Spleen (tissue), 11 donors: Measurements from ENCODE around the gene PSAT1. TPM values are rescaled to one million over a fixed set of nuclear protein-coding genes. Genes with fewer than 3 reads are reported as not detected.

ENCODE experiments used
- DNase-seq: peaks from one replicate; pipeline ENCODE4 v3.0.0-alpha.2; 2020
- H3K27ac ChIP-seq, 8 donors: fragments of 200-600 bp; sonication (generic) in 7 of 8; 1 replicate in 4 of 8; 2 replicates in 4 of 8; pipeline versions ENCODE4 v1.5.0 to v1.8.0; 2016 to 2021; ENCODE audit warnings: inconsistent platforms in 4 of 8, mild to moderate bottlenecking in 4 of 8, moderate library complexity in 1 of 8
- H3K27me3 ChIP-seq, 7 donors: fragments of 200-600 bp; sonication (generic) in 6 of 7; replicated peaks in 1 of 7; 1 replicate in 4 of 7; 2 replicates in 3 of 7; pipeline versions ENCODE4 v1.5.0 to v1.8.0; 2016 to 2021; ENCODE audit warnings: inconsistent platforms in 3 of 7, mild to moderate bottlenecking in 1 of 7
- H3K36me3 ChIP-seq, 6 donors: fragments of 200-600 bp; sonication (generic) in 5 of 6; 1 replicate in 4 of 6; 2 replicates in 2 of 6; pipeline versions ENCODE4 v1.5.0 to v1.8.0; 2016 to 2021; ENCODE audit warnings: inconsistent platforms in 2 of 6
- H3K4me1 ChIP-seq, 6 donors: fragments of 200-600 bp; sonication (generic) in 5 of 6; 1 replicate in 3 of 6; 2 replicates in 3 of 6; pipeline versions ENCODE4 v1.5.0 to v1.8.0; 2016 to 2021; ENCODE audit warnings: inconsistent platforms in 3 of 6
- H3K4me3 ChIP-seq, 8 donors: fragments of 200-600 bp; sonication (generic) in 7 of 8; 1 replicate in 4 of 8; 2 replicates in 4 of 8; pipeline versions ENCODE4 v1.5.0 to v1.8.0; 2016 to 2021; ENCODE audit warnings: inconsistent platforms in 4 of 8, mild to moderate bottlenecking in 4 of 8, moderate library complexity in 2 of 8
- H3K9me3 ChIP-seq, 8 donors: fragments of 200-600 bp; sonication (generic) in 7 of 8; 1 replicate in 4 of 8; 2 replicates in 4 of 8; pipeline versions ENCODE4 v1.5.0 to v1.8.0; 2016 to 2021; ENCODE audit warnings: inconsistent platforms in 4 of 8
- POLR2A ChIP-seq, 3 donors: fragments of 450-650 bp; IDR thresholded peaks; one replicate each; pipeline ENCODE4 v1.5.1; 2017; ENCODE audit warnings: antibody characterized with exemption in 3 of 3, mild to moderate bottlenecking in 1 of 3
- POLR2AphosphoS5 ChIP-seq, 3 donors: sonication (generic); formaldehyde crosslinking; IDR thresholded peaks; one replicate each; pipeline ENCODE4 v1.5.1; 2017; ENCODE audit warnings: antibody characterized with exemption in 3 of 3
- WGBS, 5 donors: extraction: QIAGEN DNeasy Blood & Tissue Kit in 3 of 5; methylation state at CpG; one replicate each; pipeline versions ENCODE4 v1.1.5 to v1.1.7; 2013 to 2018; 5-methylcytosine and 5-hydroxymethylcytosine counted together
- intact Hi-C: fragments of 100-400 bp; cut with DNase I; formaldehyde crosslinking; loops from one replicate; pipeline ENCODE4 v1.15.0; 2023; ENCODE audit warnings: low total_unique reads
- polyA plus RNA-seq, 3 donors: library from polyadenylated mRNA; stranded (reverse); fragments of 200-250 nt; gene quantifications; one replicate each; pipeline ENCODE4 v1.2.1, GENCODE V29; 2013
- total RNA-seq, 7 donors: library from RNA; depleted of rRNA in 3 of 7; stranded (reverse); fragments of >200 nt in 3 of 7; fragmentation: NEBNext Ultra II Directional in 4 of 7; extraction: Animal tissue kit (Norgen Biotek cat#: 25700) in 4 of 7; gene quantifications; one replicate each; pipeline versions ENCODE4 v1.1.0 to v1.2.1, GENCODE V29; 2016 to 2021
- TF ChIP-seq, protein P1 (sequence below), 11 experiments: fragments of 200-600 bp in 7 of 11; fragments of 450-650 bp in 4 of 11; sonication (generic) in 4 of 11; IDR thresholded peaks in 8 of 11; conservative IDR thresholded peaks in 3 of 11; 1 replicate in 7 of 11; 2 replicates in 4 of 11; pipeline versions ENCODE4 v1.4.0 to v1.8.0; 2016 to 2021; ENCODE audit warnings: antibody characterized with exemption in 11 of 11, inconsistent platforms in 4 of 11, mild to moderate bottlenecking in 1 of 11
- donor health status: healthy with polysubstance abuse.
- donor health status: DM: no; HTN: no; CAD: no; lungs with moderate emphysema.
- donor health status: DM: no; HTN: no; CAD: no.
- donor health status: Bipolar disorder and iron deficiency.
- donor health status: healthy.
- donor health status: DM: no; HTN: no; CAD: no.
- donor health status: DM: yes; HTN: yes; CAD: no.

Gene PSAT1
- total and polyA plus RNA-seq, 10 donors: 2.7 to 14.0 (median 6.6) TPM

DNA sequence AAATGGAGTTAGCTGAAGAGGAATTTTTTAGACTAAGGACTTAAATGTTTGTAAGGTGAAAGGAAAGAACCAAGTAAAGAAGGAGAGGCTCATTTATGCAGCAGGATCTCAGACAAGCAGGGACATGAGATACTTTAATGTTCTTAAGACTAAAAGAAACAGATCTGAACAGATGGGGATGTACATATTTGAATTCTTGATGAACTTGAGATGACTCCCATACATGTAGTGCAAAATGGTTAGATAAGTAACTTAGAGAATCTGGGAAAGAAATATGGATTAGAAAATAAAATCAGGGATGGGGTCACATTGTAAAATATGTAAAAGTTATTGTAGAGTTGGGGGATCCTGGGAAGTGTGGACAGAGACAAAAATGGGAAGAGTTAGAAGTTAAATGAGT lies 27.1 kb upstream of the PSAT1 start:
- TF ChIP-seq, protein P1, sequence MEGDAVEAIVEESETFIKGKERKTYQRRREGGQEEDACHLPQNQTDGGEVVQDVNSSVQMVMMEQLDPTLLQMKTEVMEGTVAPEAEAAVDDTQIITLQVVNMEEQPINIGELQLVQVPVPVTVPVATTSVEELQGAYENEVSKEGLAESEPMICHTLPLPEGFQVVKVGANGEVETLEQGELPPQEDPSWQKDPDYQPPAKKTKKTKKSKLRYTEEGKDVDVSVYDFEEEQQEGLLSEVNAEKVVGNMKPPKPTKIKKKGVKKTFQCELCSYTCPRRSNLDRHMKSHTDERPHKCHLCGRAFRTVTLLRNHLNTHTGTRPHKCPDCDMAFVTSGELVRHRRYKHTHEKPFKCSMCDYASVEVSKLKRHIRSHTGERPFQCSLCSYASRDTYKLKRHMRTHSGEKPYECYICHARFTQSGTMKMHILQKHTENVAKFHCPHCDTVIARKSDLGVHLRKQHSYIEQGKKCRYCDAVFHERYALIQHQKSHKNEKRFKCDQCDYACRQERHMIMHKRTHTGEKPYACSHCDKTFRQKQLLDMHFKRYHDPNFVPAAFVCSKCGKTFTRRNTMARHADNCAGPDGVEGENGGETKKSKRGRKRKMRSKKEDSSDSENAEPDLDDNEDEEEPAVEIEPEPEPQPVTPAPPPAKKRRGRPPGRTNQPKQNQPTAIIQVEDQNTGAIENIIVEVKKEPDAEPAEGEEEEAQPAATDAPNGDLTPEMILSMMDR (IDR thresholded peaks at IDR 0.05 in 8 of 11, conservative IDR thresholded peaks at IDR 0.05 in 3 of 11): no peak
- TF ChIP-seq POLR2A (IDR thresholded peaks at IDR 0.05) (no peak), POLR2AphosphoS5 (IDR thresholded peaks at IDR 0.05) (no peak)
- Histone ChIP-seq H3K9me3 (no peaks in the 10 kb centered on the region), H3K4me1 (no peaks in the 10 kb centered on the region), H3K36me3 (peaks cover 0 to 74% (median 44%) of the 10 kb centered on the region in 6 donors), H3K4me3 (no peak overlapping the region), H3K27ac (no peak overlapping the region), H3K27me3 (no peaks in the 10 kb centered on the region)
- intact Hi-C loops: no loop called here
- DNase-seq: no peak

DNA sequence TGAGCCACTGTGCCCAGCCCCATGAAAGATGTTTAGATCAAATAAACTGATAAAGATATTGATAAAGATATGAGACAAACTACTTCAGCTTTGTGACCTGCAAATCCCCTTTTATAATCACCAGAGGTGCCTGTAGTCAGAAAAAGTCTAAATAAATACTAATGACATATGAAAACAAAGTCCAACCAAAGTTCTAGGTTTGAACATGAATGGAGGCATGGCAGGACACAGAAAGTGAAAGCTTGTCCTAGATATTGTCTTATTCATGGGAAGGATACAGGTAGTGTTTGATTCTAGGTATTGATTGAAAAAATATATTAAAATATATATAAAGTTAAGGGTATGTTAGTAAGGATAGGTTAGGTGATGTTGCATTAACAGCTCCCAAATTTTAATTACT lies 24.6 kb upstream of the PSAT1 start:
- Histone ChIP-seq H3K9me3 (no peaks in the 10 kb centered on the region), H3K4me1 (no peaks in the 10 kb centered on the region), H3K4me3 (no peak overlapping the region), H3K27ac (no peak overlapping the region), H3K36me3 (peaks cover 0 to 49% (median 27%) of the 10 kb centered on the region in 6 donors), H3K27me3 (no peaks in the 10 kb centered on the region)
- no peak for DNase-seq
- intact Hi-C loops: no loop called here
- TF ChIP-seq POLR2A (IDR thresholded peaks at IDR 0.05) (no peak), POLR2AphosphoS5 (IDR thresholded peaks at IDR 0.05) (no peak)
- TF ChIP-seq, protein P1 (IDR thresholded peaks at IDR 0.05 in 8 of 11, conservative IDR thresholded peaks at IDR 0.05 in 3 of 11): no peak

DNA sequence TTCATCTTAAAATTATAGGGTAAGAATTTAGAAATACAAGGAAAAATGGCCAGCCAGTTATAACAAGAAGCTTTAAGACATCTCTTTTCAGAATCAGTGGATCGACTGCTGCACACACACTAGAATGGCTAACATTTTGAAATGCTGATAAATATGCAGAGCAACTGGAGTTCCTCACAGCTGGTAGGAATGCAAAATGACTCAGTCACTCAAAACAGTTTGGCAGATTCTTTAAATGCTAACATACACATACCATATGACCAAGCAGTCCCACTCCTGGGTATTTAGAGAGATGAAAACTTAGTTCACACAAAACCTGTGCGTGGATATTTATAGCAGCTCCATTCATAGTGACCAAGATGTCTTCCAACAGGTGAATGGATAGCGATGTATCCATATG lies 23.2 kb upstream of the PSAT1 start:
- H3K9me3 ChIP-seq: no peaks in the 10 kb centered on the region
- H3K27ac ChIP-seq: no peak overlapping the region
- H3K36me3 ChIP-seq: peaks cover 0 to 35% (median 14%) of the 10 kb centered on the region in 6 donors
- no peaks in the 10 kb centered on the region for H3K4me1 ChIP-seq
- TF ChIP-seq, protein P1 (IDR thresholded peaks at IDR 0.05 in 8 of 11, conservative IDR thresholded peaks at IDR 0.05 in 3 of 11): no peak
- TF ChIP-seq POLR2A (IDR thresholded peaks at IDR 0.05): no peak
- TF ChIP-seq POLR2AphosphoS5 (IDR thresholded peaks at IDR 0.05): no peak
- intact Hi-C loops: no loop called here
- WGBS, 5 donors: 93 to 100% (median 98%) methylated on average over 3 of the region's 3 CpGs
- H3K27me3 ChIP-seq: no peaks in the 10 kb centered on the region
- no peak for DNase-seq
- H3K4me3 ChIP-seq: no peak overlapping the region

DNA sequence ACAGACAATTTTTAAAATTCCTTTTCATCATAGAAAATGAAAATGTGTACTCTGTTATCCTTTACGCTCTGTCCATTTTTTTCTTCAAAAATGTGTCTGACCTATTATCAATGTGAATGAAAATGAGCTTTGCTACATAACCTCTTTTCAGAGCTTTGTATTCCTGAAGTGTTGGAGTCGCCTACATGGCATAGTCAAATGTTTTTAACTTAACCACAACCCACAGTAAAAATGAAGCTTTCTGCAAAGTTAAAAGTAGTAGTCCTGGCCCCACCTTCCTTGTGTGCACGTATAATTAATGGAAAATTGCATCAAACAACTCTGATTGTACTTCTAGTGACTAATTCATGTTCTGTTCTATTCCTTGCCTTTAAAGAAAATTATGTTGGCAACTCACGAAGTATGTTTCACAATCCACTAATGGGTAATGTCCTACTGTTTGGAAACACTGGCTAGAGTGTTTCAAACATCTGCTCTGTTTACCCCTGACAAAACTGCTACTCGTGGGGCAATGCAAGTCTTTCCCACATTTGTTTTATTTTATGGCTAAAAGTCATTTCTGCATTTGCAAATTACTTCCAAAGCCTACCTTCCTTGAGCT lies 18.6 kb upstream of the PSAT1 start:
- H3K27me3 ChIP-seq: no peaks in the 10 kb centered on the region
- peaks cover 0 to 11% (median 0%) of the 10 kb centered on the region in 6 donors for H3K4me1 ChIP-seq
- no peak overlapping the region for H3K4me3 ChIP-seq
- H3K27ac ChIP-seq: no peak overlapping the region
- no peak for TF ChIP-seq POLR2A (IDR thresholded peaks at IDR 0.05)
- TF ChIP-seq, protein P1 (IDR thresholded peaks at IDR 0.05 in 8 of 11, conservative IDR thresholded peaks at IDR 0.05 in 3 of 11): no peak
- no peak for TF ChIP-seq POLR2AphosphoS5 (IDR thresholded peaks at IDR 0.05)
- no peaks in the 10 kb centered on the region for H3K36me3 ChIP-seq
- H3K9me3 ChIP-seq: no peaks in the 10 kb centered on the region
- WGBS, 5 donors: 59 to 78% (median 69%) methylated on average over 5 of the region's 5 CpGs
- intact Hi-C loops: no loop called here
- DNase-seq: no peak
